ENCODE data around the gene BPIFA1.

The BPIFA1 gene

DNA sequence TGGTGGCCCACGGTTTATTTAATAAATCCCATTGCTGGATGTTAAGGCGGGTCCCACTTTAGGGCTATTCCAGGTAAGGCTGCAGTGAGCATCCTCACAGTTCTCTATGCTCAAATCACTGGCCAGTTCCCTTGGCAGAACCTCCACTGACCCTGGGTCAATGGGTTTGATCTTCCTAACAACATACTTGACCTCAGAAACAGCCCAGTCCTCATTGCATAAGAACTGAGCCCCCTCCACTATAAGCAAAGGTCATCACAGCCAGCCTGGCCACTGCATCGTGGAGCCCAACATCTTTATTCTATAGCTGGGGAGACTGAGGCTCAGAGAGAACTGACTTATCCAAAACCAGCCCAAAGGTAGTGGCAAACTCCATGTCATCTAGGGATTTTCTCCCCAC, 42.9 kb downstream of the BPIFA1 start:
- H3K27me3 ChIP-seq (ENCODE audit: control insufficient read depth, insufficient read depth, low read length) = no peaks in the 10 kb centered on the region
- H3K4me1 ChIP-seq (ENCODE audit: control insufficient read depth, insufficient read depth, low read length) = peaks cover 10% of the 10 kb centered on the region
- no peaks in the 10 kb centered on the region for H3K9me3 ChIP-seq (ENCODE audit: control insufficient read depth, insufficient read depth, low read depth, low read length)
- H3K36me3 ChIP-seq (ENCODE audit: control insufficient read depth, insufficient read depth, low read length) = no peaks in the 10 kb centered on the region
- H3K9ac ChIP-seq (ENCODE audit: low read length) = no peak overlapping the region
- no peak overlapping the region for H3K27ac ChIP-seq (ENCODE audit: low read depth, low read length)
- H3K4me3 ChIP-seq (ENCODE audit: low read depth, low read length) = no peak overlapping the region

DNA sequence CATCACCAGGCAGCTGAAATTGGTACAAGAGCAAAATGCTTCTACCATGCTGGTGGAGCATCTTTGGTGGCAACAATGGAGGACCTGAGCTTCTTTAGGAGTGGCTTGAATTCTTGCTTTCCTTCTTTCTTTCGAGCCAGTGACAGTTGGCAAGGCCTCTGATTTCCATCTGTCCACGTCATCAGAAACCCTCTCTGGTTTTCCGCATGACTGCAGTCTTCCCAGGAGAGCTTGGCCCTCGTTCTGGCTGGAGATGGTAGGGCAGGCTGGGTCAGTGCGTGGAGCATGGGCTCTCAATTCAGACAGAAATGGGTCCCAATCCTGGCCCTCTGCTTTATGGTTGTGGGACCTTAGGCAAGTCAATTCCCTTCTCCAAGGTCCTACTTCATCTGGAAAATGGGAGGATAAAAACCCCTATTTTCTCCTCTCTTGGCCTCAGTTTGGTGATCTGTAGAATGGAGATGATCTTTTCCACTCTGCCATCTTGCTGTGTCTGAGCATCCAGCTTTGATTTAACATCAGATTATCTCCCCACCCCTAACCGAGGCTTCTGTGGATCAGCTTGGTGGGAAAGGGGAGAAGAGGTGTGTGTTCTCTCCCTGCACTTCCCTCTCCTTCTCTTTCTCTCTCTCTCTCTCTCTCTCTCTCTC, 43.6 kb downstream of the BPIFA1 start:
- Histone ChIP-seq H3K4me1 (ENCODE audit: control insufficient read depth, insufficient read depth, low read length) (peaks cover 10% of the 10 kb centered on the region), H3K4me3 (ENCODE audit: low read depth, low read length) (no peak overlapping the region), H3K9me3 (ENCODE audit: control insufficient read depth, insufficient read depth, low read depth, low read length) (no peaks in the 10 kb centered on the region), H3K27me3 (ENCODE audit: control insufficient read depth, insufficient read depth, low read length) (no peaks in the 10 kb centered on the region), H3K27ac (ENCODE audit: low read depth, low read length) (no peak overlapping the region), H3K36me3 (ENCODE audit: control insufficient read depth, insufficient read depth, low read length) (no peaks in the 10 kb centered on the region), H3K9ac (ENCODE audit: low read length) (no peak overlapping the region)

DNA sequence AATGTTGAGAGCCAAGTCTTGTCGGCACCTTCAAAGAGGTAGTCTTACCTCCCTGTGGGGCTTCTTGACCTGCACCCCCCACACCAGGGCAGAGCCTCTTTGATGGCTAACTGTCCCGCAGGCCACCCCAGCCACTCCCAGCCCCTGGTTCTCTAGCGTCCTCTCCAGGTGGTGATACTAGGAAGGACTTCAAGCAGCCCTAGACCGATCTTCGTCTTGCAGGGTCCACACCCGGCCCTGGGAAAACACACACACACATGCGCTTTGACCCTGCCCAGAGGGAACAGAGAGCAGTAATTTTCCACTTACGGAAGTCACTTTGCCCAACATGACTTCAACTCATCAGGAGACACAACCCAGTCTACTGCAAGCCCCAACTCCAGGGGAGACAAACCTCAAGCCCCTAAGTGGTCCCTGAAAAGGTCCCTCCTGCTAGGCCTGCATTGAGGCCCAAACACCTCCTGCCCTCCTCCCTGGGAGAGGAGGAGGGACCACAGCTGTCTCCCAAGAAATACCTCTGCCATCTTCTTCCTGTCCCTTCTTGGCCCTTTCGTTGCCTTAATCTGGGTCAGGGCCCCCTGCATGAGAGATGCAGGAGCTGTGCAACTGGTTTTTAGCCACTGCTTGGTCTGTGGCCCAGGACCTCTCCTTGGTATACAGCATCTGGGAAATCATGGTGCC, 44.3 kb downstream of the BPIFA1 start:
- H3K27me3 ChIP-seq (ENCODE audit: control insufficient read depth, insufficient read depth, low read length) = no peaks in the 10 kb centered on the region
- H3K9me3 ChIP-seq (ENCODE audit: control insufficient read depth, insufficient read depth, low read depth, low read length) = no peaks in the 10 kb centered on the region
- no peak overlapping the region for H3K27ac ChIP-seq (ENCODE audit: low read depth, low read length)
- no peaks in the 10 kb centered on the region for H3K36me3 ChIP-seq (ENCODE audit: control insufficient read depth, insufficient read depth, low read length)
- H3K4me1 ChIP-seq (ENCODE audit: control insufficient read depth, insufficient read depth, low read length) = peaks cover 10% of the 10 kb centered on the region
- no peak overlapping the region for H3K4me3 ChIP-seq (ENCODE audit: low read depth, low read length)
- no peak overlapping the region for H3K9ac ChIP-seq (ENCODE audit: low read length)

DNA sequence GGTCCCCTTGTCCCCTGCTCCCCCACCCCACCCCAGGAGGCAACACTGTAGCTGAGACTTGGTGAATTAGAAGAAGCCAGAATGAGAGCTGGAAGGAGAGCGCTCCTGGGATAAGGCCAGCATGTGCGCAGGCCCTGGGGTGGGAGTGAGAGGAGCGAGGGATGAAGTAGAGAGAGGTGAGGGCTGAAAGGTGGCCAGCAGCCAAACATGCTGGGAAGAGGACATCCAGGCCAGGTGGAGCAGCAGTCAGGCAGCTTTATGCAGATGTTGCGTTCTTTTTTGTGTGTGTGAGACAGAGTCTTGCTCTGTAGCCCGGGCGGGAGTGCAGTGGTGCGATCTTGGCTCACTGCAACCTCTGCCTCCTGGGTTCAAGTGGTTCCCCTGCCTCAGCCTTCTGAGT, 45.0 kb downstream of the BPIFA1 start:
- Histone ChIP-seq H3K9me3 (ENCODE audit: control insufficient read depth, insufficient read depth, low read depth, low read length) (no peaks in the 10 kb centered on the region), H3K27me3 (ENCODE audit: control insufficient read depth, insufficient read depth, low read length) (no peaks in the 10 kb centered on the region), H3K9ac (ENCODE audit: low read length) (no peak overlapping the region), H3K4me1 (ENCODE audit: control insufficient read depth, insufficient read depth, low read length) (peaks cover 10% of the 10 kb centered on the region), H3K36me3 (ENCODE audit: control insufficient read depth, insufficient read depth, low read length) (no peaks in the 10 kb centered on the region), H3K27ac (ENCODE audit: low read depth, low read length) (no peak overlapping the region), H3K4me3 (ENCODE audit: low read depth, low read length) (no peak overlapping the region)

DNA sequence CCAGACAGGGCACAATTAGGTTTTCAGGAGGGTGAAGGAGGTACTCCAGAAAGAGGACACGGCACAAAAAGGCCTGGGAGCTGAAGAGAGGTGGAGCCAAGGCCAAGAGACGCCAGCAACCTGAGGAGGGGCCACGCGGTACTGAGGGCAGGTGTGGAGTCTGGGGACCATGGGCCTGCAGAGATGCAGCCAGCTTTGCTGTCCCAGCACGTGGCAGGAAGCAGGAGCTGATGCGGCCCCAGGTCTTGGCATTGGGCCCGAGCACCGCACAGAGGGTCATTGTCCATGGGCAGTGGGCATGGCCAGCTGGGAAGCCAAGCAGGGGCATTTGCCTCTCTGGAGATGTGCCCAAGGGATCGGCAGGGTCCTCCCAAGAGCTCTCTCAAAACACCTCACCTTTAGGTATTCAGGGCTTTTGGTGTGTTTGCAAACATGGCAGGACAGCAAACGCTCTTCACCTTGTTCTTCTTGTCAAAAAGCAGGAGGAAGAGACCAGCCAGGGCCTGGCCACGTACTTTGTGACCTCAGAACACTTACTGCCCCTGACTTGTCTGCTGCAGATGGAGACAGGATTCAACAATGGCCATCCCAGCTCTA, 45.9 kb downstream of the BPIFA1 start:
- H3K9me3 ChIP-seq (ENCODE audit: control insufficient read depth, insufficient read depth, low read depth, low read length) = no peaks in the 10 kb centered on the region
- peaks cover 10% of the 10 kb centered on the region for H3K4me1 ChIP-seq (ENCODE audit: control insufficient read depth, insufficient read depth, low read length)
- H3K4me3 ChIP-seq (ENCODE audit: low read depth, low read length) = no peak overlapping the region
- no peaks in the 10 kb centered on the region for H3K27me3 ChIP-seq (ENCODE audit: control insufficient read depth, insufficient read depth, low read length)
- no peak overlapping the region for H3K9ac ChIP-seq (ENCODE audit: low read length)
- no peak overlapping the region for H3K27ac ChIP-seq (ENCODE audit: low read depth, low read length)
- no peaks in the 10 kb centered on the region for H3K36me3 ChIP-seq (ENCODE audit: control insufficient read depth, insufficient read depth, low read length)

DNA sequence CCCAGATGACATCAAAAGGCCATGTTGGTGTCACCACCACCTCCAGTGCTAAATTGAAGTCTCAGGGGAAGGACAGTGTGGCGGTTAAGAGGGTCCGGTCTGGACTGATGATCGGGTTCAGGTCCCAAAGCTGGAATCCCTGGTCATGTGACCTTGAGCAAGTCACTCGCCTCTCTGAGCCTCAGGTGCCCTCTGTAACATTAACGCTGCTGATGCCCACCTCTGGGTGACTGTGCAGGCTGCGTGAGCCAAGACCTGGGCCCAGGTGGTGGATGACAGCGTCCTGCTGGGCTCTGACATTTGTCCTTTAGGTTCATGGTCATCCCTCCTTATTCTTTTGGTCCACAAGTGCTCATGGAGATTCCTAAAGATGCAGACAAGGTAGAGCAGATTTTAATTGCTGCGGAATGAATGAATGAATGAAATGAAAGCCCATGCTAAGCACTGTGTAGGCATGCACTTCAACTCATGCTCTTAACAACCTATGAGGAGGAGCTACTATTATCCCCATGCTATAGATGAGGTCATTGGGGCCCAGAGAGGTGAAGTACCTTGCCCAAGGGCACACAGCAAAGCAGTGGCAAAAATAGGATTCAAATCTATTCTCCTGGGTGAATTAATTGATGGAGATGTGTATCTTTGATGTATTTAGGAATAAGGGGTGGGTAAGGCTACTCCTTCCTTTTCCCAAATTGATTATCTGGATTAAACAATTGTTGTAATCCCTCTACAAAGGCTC, 46.6 kb downstream of the BPIFA1 start:
- Histone ChIP-seq H3K9me3 (ENCODE audit: control insufficient read depth, insufficient read depth, low read depth, low read length) (no peaks in the 10 kb centered on the region), H3K27me3 (ENCODE audit: control insufficient read depth, insufficient read depth, low read length) (no peaks in the 10 kb centered on the region), H3K36me3 (ENCODE audit: control insufficient read depth, insufficient read depth, low read length) (no peaks in the 10 kb centered on the region), H3K9ac (ENCODE audit: low read length) (no peak overlapping the region), H3K4me1 (ENCODE audit: control insufficient read depth, insufficient read depth, low read length) (peaks cover 9% of the 10 kb centered on the region), H3K27ac (ENCODE audit: low read depth, low read length) (no peak overlapping the region), H3K4me3 (ENCODE audit: low read depth, low read length) (no peak overlapping the region)

DNA sequence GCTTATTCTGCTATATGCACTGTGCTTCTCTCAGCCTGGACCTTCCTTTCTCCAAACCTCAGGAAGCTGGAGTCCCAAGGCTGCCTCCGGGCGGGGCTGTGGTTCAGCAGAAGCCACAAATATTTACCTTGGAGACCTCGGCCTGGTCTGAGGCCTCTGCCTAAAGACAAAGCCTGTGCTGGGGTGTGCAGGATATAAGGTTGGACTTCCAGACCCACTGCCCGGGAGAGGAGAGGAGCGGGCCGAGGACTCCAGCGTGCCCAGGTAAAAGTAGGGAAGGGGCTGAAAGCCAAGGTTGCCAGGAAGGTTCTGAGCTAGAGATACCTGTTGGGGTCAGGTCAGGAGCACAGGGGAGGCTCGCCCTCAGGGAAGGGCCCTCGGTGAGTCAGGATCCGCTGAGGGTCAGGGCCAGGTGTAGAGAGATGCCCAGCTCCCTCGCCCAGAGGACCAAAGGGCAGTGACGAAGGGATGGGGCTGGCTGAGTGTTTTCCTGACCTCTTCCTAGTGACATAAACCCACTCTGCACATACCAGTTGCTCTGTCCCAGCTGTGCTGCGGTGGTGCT, 47.3 kb downstream of the BPIFA1 start, which contains the start of gene BPIFB1:
Gene BPIFB1 (plus strand): TSS at position 224 of the 565 bp plus-strand sequence. CDS start 2,860 bp downstream, outside the sequence.
- Histone ChIP-seq H3K4me1 (ENCODE audit: control insufficient read depth, insufficient read depth, low read length) (0 out of 2 replicates have a peak, but pooled peaks cover 2% of the 10 kb centered on the region), H3K4me3 (ENCODE audit: low read depth, low read length) (no peak within 1 kb of the TSS), H3K9ac (ENCODE audit: low read length) (no peak within 1 kb of the TSS), H3K27ac (ENCODE audit: low read depth, low read length) (no peak within 1 kb of the TSS), H3K9me3 (ENCODE audit: control insufficient read depth, insufficient read depth, low read depth, low read length) (no peaks in the 10 kb centered on the region), H3K36me3 (ENCODE audit: control insufficient read depth, insufficient read depth, low read length) (no peaks in the 10 kb centered on the region), H3K27me3 (ENCODE audit: control insufficient read depth, insufficient read depth, low read length) (no peaks in the 10 kb centered on the region)

DNA sequence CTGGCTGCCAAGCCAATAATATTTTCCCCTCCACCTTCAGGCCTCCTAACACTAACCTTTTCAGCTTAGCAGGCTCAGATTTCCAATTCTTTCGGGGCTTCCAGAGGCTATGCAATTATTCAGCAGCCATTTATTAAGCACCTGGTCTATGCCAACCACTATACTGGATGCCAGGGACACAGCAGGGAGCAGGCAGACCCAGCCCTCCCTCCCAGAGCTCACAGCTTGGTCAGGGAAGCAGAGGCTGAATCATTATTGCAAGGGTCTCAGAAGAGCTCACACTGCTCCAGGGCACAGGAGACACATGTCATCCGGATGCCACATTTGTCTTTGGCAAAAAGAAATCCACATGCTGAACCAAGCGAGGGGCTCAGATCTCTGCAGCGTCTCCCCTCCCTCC, 48.5 kb downstream of the BPIFA1 start:
- Histone ChIP-seq H3K9ac (ENCODE audit: low read length) (no peak overlapping the region), H3K4me1 (ENCODE audit: control insufficient read depth, insufficient read depth, low read length) (no peaks in the 10 kb centered on the region), H3K4me3 (ENCODE audit: low read depth, low read length) (no peak overlapping the region)

DNA sequence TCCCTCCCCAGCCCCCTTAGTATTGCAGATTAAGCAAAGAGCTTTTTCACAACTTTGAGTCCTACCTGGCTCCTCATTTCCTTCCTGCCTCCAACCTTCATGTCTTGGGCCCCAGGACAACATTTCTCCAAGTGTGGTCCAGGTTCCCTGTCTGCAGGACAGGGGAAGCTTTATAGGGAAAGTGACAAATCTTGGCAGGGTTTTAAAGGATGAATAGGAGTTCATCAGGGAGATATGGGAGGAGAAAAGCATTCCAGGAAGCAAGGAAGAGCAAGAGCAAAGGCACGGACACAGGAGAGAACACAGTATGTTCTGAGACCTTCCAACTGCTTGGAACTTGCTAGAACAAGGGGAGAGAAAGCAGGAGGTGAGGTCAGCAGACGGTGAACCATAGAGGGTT, 49.1 kb downstream of the BPIFA1 start:
- Histone ChIP-seq H3K27me3 (ENCODE audit: control insufficient read depth, insufficient read depth, low read length) (no peaks in the 10 kb centered on the region), H3K27ac (ENCODE audit: low read depth, low read length) (no peak overlapping the region), H3K9ac (ENCODE audit: low read length) (no peak overlapping the region), H3K9me3 (ENCODE audit: control insufficient read depth, insufficient read depth, low read depth, low read length) (no peaks in the 10 kb centered on the region), H3K4me1 (ENCODE audit: control insufficient read depth, insufficient read depth, low read length) (no peaks in the 10 kb centered on the region), H3K36me3 (ENCODE audit: control insufficient read depth, insufficient read depth, low read length) (no peaks in the 10 kb centered on the region), H3K4me3 (ENCODE audit: low read depth, low read length) (no peak overlapping the region)

More for the DNA sequence above, 48.5 kb downstream of the BPIFA1 start:
- Histone ChIP-seq H3K27me3 (ENCODE audit: control insufficient read depth, insufficient read depth, low read length) (no peaks in the 10 kb centered on the region), H3K9me3 (ENCODE audit: control insufficient read depth, insufficient read depth, low read depth, low read length) (no peaks in the 10 kb centered on the region), H3K36me3 (ENCODE audit: control insufficient read depth, insufficient read depth, low read length) (no peaks in the 10 kb centered on the region), H3K27ac (ENCODE audit: low read depth, low read length) (no peak overlapping the region)

DNA sequence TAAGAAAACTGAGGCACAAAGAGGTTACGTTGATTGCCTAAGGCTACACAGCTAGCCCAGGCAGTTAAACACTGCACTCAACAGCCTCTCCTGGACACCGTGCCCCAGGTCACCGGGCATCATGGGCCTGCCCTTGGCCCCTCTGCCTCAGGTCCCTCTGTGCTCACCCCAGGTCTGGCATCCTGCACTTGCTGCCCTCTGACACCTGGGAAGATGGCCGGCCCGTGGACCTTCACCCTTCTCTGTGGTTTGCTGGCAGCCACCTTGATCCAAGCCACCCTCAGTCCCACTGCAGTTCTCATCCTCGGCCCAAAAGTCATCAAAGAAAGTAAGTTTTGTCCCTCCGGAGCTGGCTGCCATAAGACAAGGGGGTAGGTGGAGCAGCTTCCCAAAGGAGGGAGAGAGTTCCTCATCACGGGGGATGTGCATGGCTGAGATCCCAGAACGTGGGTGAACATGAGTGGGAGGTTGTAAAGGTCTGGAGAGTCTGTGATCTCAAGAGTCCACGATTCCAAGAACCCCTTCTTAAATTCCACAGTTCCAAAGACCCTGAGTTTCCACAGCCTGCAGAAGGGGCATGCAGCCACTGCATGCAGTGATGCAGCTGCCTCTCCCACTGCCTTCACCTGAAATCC, 50.2 kb downstream of the BPIFA1 start:
- Histone ChIP-seq H3K9ac (ENCODE audit: low read length) (no peak overlapping the region), H3K4me1 (ENCODE audit: control insufficient read depth, insufficient read depth, low read length) (no peaks in the 10 kb centered on the region), H3K36me3 (ENCODE audit: control insufficient read depth, insufficient read depth, low read length) (no peaks in the 10 kb centered on the region), H3K27me3 (ENCODE audit: control insufficient read depth, insufficient read depth, low read length) (no peaks in the 10 kb centered on the region), H3K27ac (ENCODE audit: low read depth, low read length) (no peak overlapping the region), H3K4me3 (ENCODE audit: low read depth, low read length) (no peak overlapping the region), H3K9me3 (ENCODE audit: control insufficient read depth, insufficient read depth, low read depth, low read length) (no peaks in the 10 kb centered on the region)
